ENCODE data around the gene C11orf71. TPM values are rescaled to one million over a fixed set of nuclear protein-coding genes. Genes with fewer than 3 reads are reported as not detected.

C11orf71 gene
- total and polyA plus RNA-seq, 2 donors (not counting 1 experiment from before 2014, with no cell fraction given): 12.1 to 14.8 TPM

- ChIA-PET POLR2A (no interaction called here), CTCF (no interaction called here)
- ATAC-seq (ENCODE audit: low read depth) (no peak), DNase-seq (no peak)
- Histone ChIP-seq H4K20me1 (ENCODE audit: control insufficient read depth, insufficient read depth, low read length, poor library complexity, severe bottlenecking) (no peaks in the 10 kb centered on the region), H3K36me3 (replicated peaks in 1 of 2; ENCODE audit: control extremely low read depth in 1 of 2, control insufficient read depth in 1 of 2, extremely low read depth in 1 of 2, insufficient read depth in 2 of 2, low read length in 1 of 2) (no peaks in the 10 kb centered on the region), H3K27ac (ENCODE audit: low read length in 2 of 2) (no peak overlapping the region), H3K4me1 (ENCODE audit: control insufficient read depth in 2 of 2, insufficient read depth in 2 of 2, low read length in 2 of 2) (no peaks in the 10 kb centered on the region), H3K9ac (ENCODE audit: low read length) (no peak overlapping the region), H3K9me3 (ENCODE audit: control extremely low read depth in 1 of 3, control insufficient read depth in 2 of 3, insufficient read depth in 1 of 3, low read length in 2 of 3) (no peaks in the 10 kb centered on the region), H3K4me3 (ENCODE audit: control extremely low read depth in 1 of 5, extremely low read depth in 1 of 5, insufficient read depth in 1 of 5, low read depth in 2 of 5, low read length in 4 of 5) (no peak overlapping the region), H3K4me2 (replicated peaks; ENCODE audit: low read depth, low read length, poor library complexity, severe bottlenecking) (no peak overlapping the region), H3K27me3 (replicated peaks in 1 of 4; ENCODE audit: control extremely low read depth in 1 of 4, control insufficient read depth in 3 of 4, insufficient read depth in 4 of 4, low read length in 3 of 4) (peaks cover 0 to 6% (median 2%) of the 10 kb centered on the region in 4 experiments), H2AFZ (ENCODE audit: insufficient read depth, low read depth, low read length, poor library complexity, severe bottlenecking) (no peak overlapping the region), H3K79me2 (ENCODE audit: control insufficient read depth, insufficient read depth, low read length) (no peaks in the 10 kb centered on the region)
- WGBS (ENCODE audit: insufficient coverage): no CpG with 5 or more reads among the region's 1 CpG
- intact Hi-C loops (cut with micrococcal nuclease): no loop called here
- TF ChIP-seq EZH2 (IDR thresholded peaks at IDR 0.05; ENCODE audit: borderline replicate concordance, insufficient read depth, low read depth, low read length, poor library complexity, severe bottlenecking): no peak
- TF ChIP-seq CTCF (IDR thresholded peaks at IDR 0.05): no peak
- Mint-ChIP-seq H3K9me3 (ENCODE audit: insufficient read depth) (no peaks in the 10 kb centered on the region), H3K4me3 (no peak overlapping the region), H3K4me1 (no peaks in the 10 kb centered on the region), H3K27me3 (peaks cover 38% of the 10 kb centered on the region), H3K27ac (no peak overlapping the region)
Observed at GRCh38 chr11:114358716-114359115, 41.6 kb downstream of the C11orf71 start.

- no peak for ATAC-seq (ENCODE audit: low read depth)
- no peaks in the 10 kb centered on the region for H3K4me1 ChIP-seq (ENCODE audit: control insufficient read depth in 2 of 2, insufficient read depth in 2 of 2, low read length in 2 of 2)
- H2AFZ ChIP-seq (ENCODE audit: insufficient read depth, low read depth, low read length, poor library complexity, severe bottlenecking): no peak overlapping the region
- no peak overlapping the region for H3K9ac ChIP-seq (ENCODE audit: low read length)
- intact Hi-C loops (cut with micrococcal nuclease): no loop called here
- H3K36me3 ChIP-seq (replicated peaks in 1 of 2; ENCODE audit: control extremely low read depth in 1 of 2, control insufficient read depth in 1 of 2, extremely low read depth in 1 of 2, insufficient read depth in 2 of 2, low read length in 1 of 2): no peaks in the 10 kb centered on the region
- Mint-ChIP-seq H3K9me3 (ENCODE audit: insufficient read depth) (no peaks in the 10 kb centered on the region), H3K27me3 (peaks cover 27% of the 10 kb centered on the region), H3K27ac (no peak overlapping the region), H3K4me3 (no peak overlapping the region), H3K4me1 (no peaks in the 10 kb centered on the region)
- POLR2A ChIA-PET: no interaction called here
- H4K20me1 ChIP-seq (ENCODE audit: control insufficient read depth, insufficient read depth, low read length, poor library complexity, severe bottlenecking): no peaks in the 10 kb centered on the region
- no peaks in the 10 kb centered on the region for H3K9me3 ChIP-seq (ENCODE audit: control extremely low read depth in 1 of 3, control insufficient read depth in 2 of 3, insufficient read depth in 1 of 3, low read length in 2 of 3)
- no CpG with 5 or more reads among the region's 3 CpGs for WGBS (ENCODE audit: insufficient coverage)
- H3K27me3 ChIP-seq (replicated peaks in 1 of 4; ENCODE audit: control extremely low read depth in 1 of 4, control insufficient read depth in 3 of 4, insufficient read depth in 4 of 4, low read length in 3 of 4): peaks cover 0 to 4% (median 0%) of the 10 kb centered on the region in 4 experiments
- H3K79me2 ChIP-seq (ENCODE audit: control insufficient read depth, insufficient read depth, low read length): no peaks in the 10 kb centered on the region
- CTCF ChIA-PET: no interaction called here
- H3K4me2 ChIP-seq (replicated peaks; ENCODE audit: low read depth, low read length, poor library complexity, severe bottlenecking): no peak overlapping the region
- H3K4me3 ChIP-seq (ENCODE audit: control extremely low read depth in 1 of 5, extremely low read depth in 1 of 5, insufficient read depth in 1 of 5, low read depth in 2 of 5, low read length in 4 of 5): no peak overlapping the region
- TF ChIP-seq CTCF (IDR thresholded peaks at IDR 0.05): no peak
- DNase-seq: no peak
- H3K27ac ChIP-seq (ENCODE audit: low read length in 2 of 2): no peak overlapping the region
Observed at GRCh38 chr11:114354076-114354475, 46.2 kb downstream of the C11orf71 start.

Measured in B cell (primary cell).